ENCODE results near the gene COL17A1.

GRCh38 chr10:104098358-104098925 lies 12.8 kb upstream of the COL17A1 start:
- TF ChIP-seq EZH2 (IDR thresholded peaks at IDR 0.05; ENCODE audit: low read depth) = no peak
- TF ChIP-seq, protein P1, sequence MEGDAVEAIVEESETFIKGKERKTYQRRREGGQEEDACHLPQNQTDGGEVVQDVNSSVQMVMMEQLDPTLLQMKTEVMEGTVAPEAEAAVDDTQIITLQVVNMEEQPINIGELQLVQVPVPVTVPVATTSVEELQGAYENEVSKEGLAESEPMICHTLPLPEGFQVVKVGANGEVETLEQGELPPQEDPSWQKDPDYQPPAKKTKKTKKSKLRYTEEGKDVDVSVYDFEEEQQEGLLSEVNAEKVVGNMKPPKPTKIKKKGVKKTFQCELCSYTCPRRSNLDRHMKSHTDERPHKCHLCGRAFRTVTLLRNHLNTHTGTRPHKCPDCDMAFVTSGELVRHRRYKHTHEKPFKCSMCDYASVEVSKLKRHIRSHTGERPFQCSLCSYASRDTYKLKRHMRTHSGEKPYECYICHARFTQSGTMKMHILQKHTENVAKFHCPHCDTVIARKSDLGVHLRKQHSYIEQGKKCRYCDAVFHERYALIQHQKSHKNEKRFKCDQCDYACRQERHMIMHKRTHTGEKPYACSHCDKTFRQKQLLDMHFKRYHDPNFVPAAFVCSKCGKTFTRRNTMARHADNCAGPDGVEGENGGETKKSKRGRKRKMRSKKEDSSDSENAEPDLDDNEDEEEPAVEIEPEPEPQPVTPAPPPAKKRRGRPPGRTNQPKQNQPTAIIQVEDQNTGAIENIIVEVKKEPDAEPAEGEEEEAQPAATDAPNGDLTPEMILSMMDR (conservative IDR thresholded peaks at IDR 0.05) = no peak

Data from PC-9 (cell line).